Endothelial cell of umbilical vein (primary cell): ENCODE measurements around the gene COMMD10. TPM values are rescaled to one million over a fixed set of nuclear protein-coding genes. Genes with fewer than 3 reads are reported as not detected.

Source experiments
- BruUV-seq: library from RNA; stranded (reverse); fragments of 400-500 nt; replicated peaks from 2 replicates; lab custom pipeline; 2021; lab: Mats Ljungman, UMichigan
- CTCF ChIA-PET: fragments of 300-600, 350-600 bp; sonication (Branson Sonifier 250); formaldehyde crosslinking; loops from one replicate; lab custom pipeline; 2021; ENCODE audit warnings: antibody characterized with exemption, inconsistent platforms; lab: Charles Lee
- POLR2A ChIA-PET: fragments of 300-600, 350-600 bp; sonication (Branson Sonifier 250); formaldehyde crosslinking; loops from one replicate; lab custom pipeline; 2021; ENCODE audit warnings: antibody characterized with exemption, inconsistent platforms; lab: Charles Lee
- DNase-seq: peaks from one replicate; pipeline ENCODE4 v3.0.0-alpha.2; 2011; ENCODE audit warnings: low read depth, low spot score
- FAIRE-seq: peaks from 2 replicates; lab custom pipeline; 2011; peaks lifted over from hg19 to GRCh38; lab: Jason Lieb, UNC
- H2AFZ ChIP-seq: 2 replicates; pipeline ENCODE4 v1.6.0; 2012; ENCODE audit warnings: low read depth, low read length, control low read depth, inconsistent platforms
- H3K27ac ChIP-seq: 2 replicates; pipeline ENCODE4 v1.5.1; 2011; ENCODE audit warnings: low read depth, mild to moderate bottlenecking, control low read depth, low read length, moderate library complexity; ENCODE audit not compliant: insufficient read depth
- H3K27me3 ChIP-seq, 2 experiments: 2 replicates each; pipeline versions ENCODE4 v1.6.0 to v1.6.1; 2011; ENCODE audit warnings: low read length in 2 of 2, mixed read lengths in 1 of 2; ENCODE audit not compliant: control insufficient read depth in 2 of 2, insufficient read depth in 2 of 2
- H3K36me3 ChIP-seq, 2 experiments: 2 replicates in 1 of 2; 3 replicates in 1 of 2; pipeline ENCODE4 v1.5.1; 2011; ENCODE audit warnings: low read length in 2 of 2, mild to moderate bottlenecking in 1 of 2, moderate library complexity in 1 of 2; ENCODE audit not compliant: control insufficient read depth in 2 of 2, insufficient read depth in 2 of 2; ENCODE audit errors: extremely low read depth in 1 of 2
- H3K4me1 ChIP-seq: 3 replicates; pipeline ENCODE4 v1.5.1; 2011; ENCODE audit warnings: mild to moderate bottlenecking, low read length; ENCODE audit not compliant: control insufficient read depth, insufficient read depth; ENCODE audit errors: extremely low read depth
- H3K4me2 ChIP-seq: 2 replicates; pipeline ENCODE4 v1.6.1; 2011; ENCODE audit warnings: low read length, control low read depth, mixed read lengths; ENCODE audit not compliant: insufficient read depth
- H3K4me3 ChIP-seq, 3 experiments: fragments of 200-600 bp in 1 of 3; sonication (generic), shearing (Covaris generic) in 1 of 3; replicated peaks in 1 of 3; 2 replicates each; pipeline ENCODE4 v1.5.1; 2011 to 2016; ENCODE audit warnings: control low read depth in 3 of 3, low read length in 3 of 3, mild to moderate bottlenecking in 2 of 3, inconsistent platforms in 1 of 3, low read depth in 1 of 3, moderate library complexity in 1 of 3; ENCODE audit not compliant: insufficient read depth in 1 of 3
- H3K79me2 ChIP-seq: 2 replicates; pipeline ENCODE4 v1.6.0; 2012; ENCODE audit warnings: low read length, inconsistent platforms; ENCODE audit not compliant: control insufficient read depth, insufficient read depth
- H3K9ac ChIP-seq: replicated peaks from 2 replicates; pipeline ENCODE3; 2011; ENCODE audit warnings: low read length, control low read depth; ENCODE audit not compliant: insufficient read depth; ENCODE audit errors: extremely low read depth
- H3K9me1 ChIP-seq: replicated peaks from 3 replicates; pipeline ENCODE4 v1.6.0; 2011; ENCODE audit warnings: mild to moderate bottlenecking, low read length; ENCODE audit not compliant: control insufficient read depth, insufficient read depth; ENCODE audit errors: extremely low read depth
- H3K9me3 ChIP-seq: replicated peaks from 2 replicates; pipeline ENCODE4 v1.5.1; 2012; ENCODE audit warnings: low read length, inconsistent platforms; ENCODE audit not compliant: control insufficient read depth, insufficient read depth
- H4K20me1 ChIP-seq: replicated peaks from 2 replicates; pipeline ENCODE3; 2011; ENCODE audit warnings: mild to moderate bottlenecking, low read length; ENCODE audit not compliant: control insufficient read depth, insufficient read depth; ENCODE audit errors: extremely low read depth
- EZH2 ChIP-seq: IDR thresholded peaks from 2 replicates; pipeline ENCODE4 v1.6.1; 2012; ENCODE audit warnings: borderline replicate concordance, low read depth, mild to moderate bottlenecking, moderate library complexity, low read length, inconsistent platforms; ENCODE audit not compliant: severe bottlenecking
- FOS ChIP-seq: IDR thresholded peaks from 2 replicates; pipeline ENCODE4 v1.6.1; 2011; ENCODE audit warnings: mild to moderate bottlenecking, low read length, moderate library complexity, borderline replicate concordance; ENCODE audit not compliant: insufficient read depth
- GATA2 ChIP-seq: IDR thresholded peaks from 2 replicates; pipeline ENCODE4 v1.7.0; 2011; ENCODE audit warnings: low read depth, mild to moderate bottlenecking, moderate library complexity, mixed read lengths, low read length; ENCODE audit not compliant: insufficient read length, insufficient read depth
- JUN ChIP-seq: IDR thresholded peaks from 2 replicates; pipeline ENCODE4 v1.6.1; 2011; ENCODE audit warnings: borderline replicate concordance, low read depth; ENCODE audit not compliant: insufficient read length, insufficient read depth
- MAX ChIP-seq: IDR thresholded peaks from 2 replicates; pipeline ENCODE4 v1.6.1; 2011; ENCODE audit not compliant: insufficient read depth, insufficient read length
- MYC ChIP-seq: IDR thresholded peaks from one replicate; pipeline ENCODE4 v1.6.1; 2011; ENCODE audit warnings: mild to moderate bottlenecking, low read depth, low read length
- POLR2A ChIP-seq: IDR thresholded peaks from 2 replicates; pipeline ENCODE4 v1.6.1; 2012; ENCODE audit warnings: low read depth, mild to moderate bottlenecking, control low read depth, low read length
- POLR2AphosphoS5 ChIP-seq: IDR thresholded peaks from 2 replicates; pipeline ENCODE4 v1.6.1; 2012; ENCODE audit warnings: low read depth, mild to moderate bottlenecking, control low read depth, low read length, moderate library complexity; ENCODE audit not compliant: insufficient read depth
- dilution Hi-C: fragments of 300-500 bp; cut with MboI; formaldehyde crosslinking; loops from one replicate; pipeline ENCODE4 v1.15.0; 2019; ENCODE audit warnings: low sequenced_read_pairs; ENCODE audit not compliant: extremely low pct_ligation_motif_present
- intact Hi-C: fragments of 100-400 bp; cut with micrococcal nuclease; formaldehyde crosslinking; loops from one replicate; pipeline ENCODE4 v1.10.0; 2022
- polyA plus RNA-seq, 4 experiments: library from polyadenylated mRNA; depleted of rRNA in 3 of 4; stranded (reverse) in 3 of 4; unstranded in 1 of 4; fragments of >200 nt; gene quantifications; 2 replicates each; pipeline versions ENCODE4 v1.2.1 to v1.2.3, GENCODE V29; 2011 to 2012; ENCODE audit warnings: missing spikeins in 1 of 4
- total RNA-seq: library from RNA; stranded (reverse); gene quantifications from 2 replicates; pipeline ENCODE4 v1.2.3, GENCODE V29; 2021
- TF ChIP-seq, protein P1 (sequence below), 2 donors: IDR thresholded peaks; 1 replicate in 1 of 2; 2 replicates in 1 of 2; pipeline ENCODE4 v1.5.1; 2011; ENCODE audit warnings: low read length in 2 of 2, mild to moderate bottlenecking in 2 of 2, moderate library complexity in 2 of 2, control low read depth in 1 of 2, inconsistent platforms in 1 of 2, low read depth in 1 of 2; ENCODE audit not compliant: insufficient read depth in 1 of 2; ENCODE audit errors: extremely low read depth in 1 of 2

Gene COMMD10
- total and polyA plus RNA-seq, 2 donors (not counting 3 experiments of a cell fraction or from before 2014, with no cell fraction given) = 12.5 to 27.0 TPM

DNA sequence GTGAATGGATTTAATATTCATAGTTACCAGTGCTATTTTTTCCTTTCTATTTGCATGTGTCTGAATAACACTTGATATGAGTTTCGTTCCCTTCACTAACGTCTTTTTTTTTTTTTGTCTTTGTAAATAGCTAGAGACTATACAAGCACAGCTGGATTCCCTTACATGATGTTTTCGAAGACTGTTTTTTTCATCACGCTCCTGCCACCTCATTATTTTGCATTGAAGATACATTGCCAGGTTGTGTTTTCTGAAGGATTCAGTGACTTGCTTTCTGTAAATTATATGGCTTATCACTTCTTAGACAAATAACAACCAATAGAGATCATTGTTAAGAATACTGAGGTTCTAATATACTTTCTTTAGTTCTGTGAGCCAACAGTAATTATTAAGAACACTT is 207.5 kb downstream of the COMMD10 start:
- Histone ChIP-seq H3K27me3 (no peaks in the 10 kb centered on the region), H3K27ac (no peak overlapping the region), H3K9ac (no peak overlapping the region), H3K79me2 (no peaks in the 10 kb centered on the region), H3K36me3 (no peaks in the 10 kb centered on the region), H3K4me1 (no peaks in the 10 kb centered on the region), H3K9me1 (no peaks in the 10 kb centered on the region), H3K4me3 (no peak overlapping the region), H2AFZ (no peak overlapping the region), H3K4me2 (no peak overlapping the region), H3K9me3 (no peaks in the 10 kb centered on the region), H4K20me1 (no peaks in the 10 kb centered on the region)
- CTCF ChIA-PET = no interaction called here
- dilution Hi-C loops = no loop called here
- POLR2A ChIA-PET = no interaction called here
- FAIRE-seq (no peak), DNase-seq (no peak)
- TF ChIP-seq MYC (no peak), FOS (no peak), MAX (no peak), POLR2A (no peak), JUN (no peak), EZH2 (no peak), POLR2AphosphoS5 (no peak), GATA2 (no peak)
- TF ChIP-seq, protein P1, sequence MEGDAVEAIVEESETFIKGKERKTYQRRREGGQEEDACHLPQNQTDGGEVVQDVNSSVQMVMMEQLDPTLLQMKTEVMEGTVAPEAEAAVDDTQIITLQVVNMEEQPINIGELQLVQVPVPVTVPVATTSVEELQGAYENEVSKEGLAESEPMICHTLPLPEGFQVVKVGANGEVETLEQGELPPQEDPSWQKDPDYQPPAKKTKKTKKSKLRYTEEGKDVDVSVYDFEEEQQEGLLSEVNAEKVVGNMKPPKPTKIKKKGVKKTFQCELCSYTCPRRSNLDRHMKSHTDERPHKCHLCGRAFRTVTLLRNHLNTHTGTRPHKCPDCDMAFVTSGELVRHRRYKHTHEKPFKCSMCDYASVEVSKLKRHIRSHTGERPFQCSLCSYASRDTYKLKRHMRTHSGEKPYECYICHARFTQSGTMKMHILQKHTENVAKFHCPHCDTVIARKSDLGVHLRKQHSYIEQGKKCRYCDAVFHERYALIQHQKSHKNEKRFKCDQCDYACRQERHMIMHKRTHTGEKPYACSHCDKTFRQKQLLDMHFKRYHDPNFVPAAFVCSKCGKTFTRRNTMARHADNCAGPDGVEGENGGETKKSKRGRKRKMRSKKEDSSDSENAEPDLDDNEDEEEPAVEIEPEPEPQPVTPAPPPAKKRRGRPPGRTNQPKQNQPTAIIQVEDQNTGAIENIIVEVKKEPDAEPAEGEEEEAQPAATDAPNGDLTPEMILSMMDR (IDR thresholded peaks at IDR 0.05; ENCODE audit: extremely low read depth in 1 of 2, insufficient read depth in 1 of 2, low read depth in 1 of 2, low read length in 2 of 2) = no peak
- intact Hi-C loops = no loop called here
- no TSS peak for BruUV-seq
